Astrocyte (in vitro differentiated cells and primary cell): ENCODE measurements around the gene PRSS21. TPM values are rescaled to one million over a fixed set of nuclear protein-coding genes. Genes with fewer than 3 reads are reported as not detected.

ENCODE experiments used
- DNase-seq: peaks from one replicate; pipeline ENCODE4 v3.0.0-alpha.2; 2010; ENCODE audit warnings: low read depth
- FAIRE-seq: peaks from 2 replicates; lab custom pipeline; 2011; peaks lifted over from hg19 to GRCh38; lab: Jason Lieb, UNC
- H2AFZ ChIP-seq: 2 replicates; pipeline ENCODE4 v1.6.0; 2012; ENCODE audit warnings: low read depth, low read length, inconsistent platforms
- H3K27ac ChIP-seq: 2 replicates; pipeline ENCODE4 v1.5.1; 2011; ENCODE audit warnings: low read depth, low read length, inconsistent platforms
- H3K27me3 ChIP-seq: 2 replicates; pipeline ENCODE4 v1.6.0; 2011; ENCODE audit warnings: low read length, inconsistent platforms; ENCODE audit not compliant: insufficient read depth
- H3K36me3 ChIP-seq: 2 replicates; pipeline ENCODE4 v1.5.1; 2011; ENCODE audit warnings: low read length, inconsistent platforms; ENCODE audit not compliant: insufficient read depth
- H3K4me1 ChIP-seq: 2 replicates; pipeline ENCODE4 v1.5.1; 2011; ENCODE audit warnings: low read length, inconsistent platforms; ENCODE audit not compliant: insufficient read depth
- H3K4me2 ChIP-seq: 2 replicates; pipeline ENCODE4 v1.6.0; 2012; ENCODE audit warnings: low read length, inconsistent platforms
- H3K4me3 ChIP-seq: 2 replicates; pipeline ENCODE4 v1.5.1; 2011; ENCODE audit warnings: low read depth, mild to moderate bottlenecking, low read length, inconsistent platforms; ENCODE audit not compliant: insufficient read depth
- H3K79me2 ChIP-seq: 2 replicates; pipeline ENCODE4 v1.6.0; 2012; ENCODE audit warnings: mild to moderate bottlenecking, low read length, inconsistent platforms; ENCODE audit not compliant: insufficient read depth
- H3K9ac ChIP-seq: 2 replicates; pipeline ENCODE4 v1.6.0; 2012; ENCODE audit warnings: mild to moderate bottlenecking, low read length, inconsistent platforms
- H3K9me3 ChIP-seq: 2 replicates; pipeline ENCODE4 v1.5.1; 2012; ENCODE audit warnings: low read depth, mild to moderate bottlenecking, low read length, inconsistent platforms; ENCODE audit not compliant: insufficient read depth
- H4K20me1 ChIP-seq: 2 replicates; pipeline ENCODE4 v1.6.0; 2012; ENCODE audit warnings: low read length, inconsistent platforms; ENCODE audit not compliant: insufficient read depth
- H3K27ac Mint-ChIP-seq: one replicate; pipeline ENCODE4 v1.8.0; 2021; ENCODE audit warnings: mild to moderate bottlenecking, mixed read lengths; ENCODE audit not compliant: unreplicated experiment
- H3K27me3 Mint-ChIP-seq: one replicate; pipeline ENCODE4 v1.8.0; 2021; ENCODE audit warnings: low read depth, mixed read lengths; ENCODE audit not compliant: unreplicated experiment
- H3K36me3 Mint-ChIP-seq: one replicate; pipeline ENCODE4 v1.8.0; 2021; ENCODE audit warnings: low read depth, mixed read lengths; ENCODE audit not compliant: unreplicated experiment
- H3K4me1 Mint-ChIP-seq: one replicate; pipeline ENCODE4 v1.8.0; 2021; ENCODE audit warnings: low read depth, mixed read lengths; ENCODE audit not compliant: unreplicated experiment
- H3K4me3 Mint-ChIP-seq: one replicate; pipeline ENCODE4 v1.8.0; 2021; ENCODE audit warnings: mild to moderate bottlenecking, moderate library complexity, mixed read lengths; ENCODE audit not compliant: unreplicated experiment
- H3K9me3 Mint-ChIP-seq: one replicate; pipeline ENCODE4 v1.8.0; 2021; ENCODE audit warnings: mild to moderate bottlenecking, mixed read lengths; ENCODE audit not compliant: unreplicated experiment
- CTCF ChIP-seq: IDR thresholded peaks from 2 replicates; pipeline ENCODE4 v1.5.1; 2011; ENCODE audit warnings: low read depth, mild to moderate bottlenecking, inconsistent platforms, low read length, moderate library complexity; ENCODE audit not compliant: insufficient read depth
- EZH2 ChIP-seq: IDR thresholded peaks from 2 replicates; pipeline ENCODE4 v1.6.1; 2012; ENCODE audit warnings: mild to moderate bottlenecking, low read length, inconsistent platforms; ENCODE audit not compliant: insufficient read depth
- total RNA-seq: library from RNA; stranded (reverse); gene quantifications from 2 replicates; pipeline ENCODE4 v1.2.1, GENCODE V29; 2021

Gene PRSS21
- total RNA-seq, 1 donor from 2014 or later, result not detected

- no peak overlapping the region for H2AFZ ChIP-seq
- peak overlapping the region; percentile 99 for H3K9ac ChIP-seq
- no peaks in the 10 kb centered on the region for H3K9me3 ChIP-seq
- peaks cover 16% of the 10 kb centered on the region for H3K4me1 ChIP-seq
- peak overlapping the region; percentile 92 for H3K4me3 Mint-ChIP-seq
- DNase-seq (no peak), FAIRE-seq (no peak)
- H3K27me3 Mint-ChIP-seq, result peaks cover 5% of the 10 kb centered on the region
- peaks cover 4% of the 10 kb centered on the region for H3K9me3 Mint-ChIP-seq
- no peak overlapping the region for H3K4me3 ChIP-seq
- peak overlapping the region; percentile 91 for H3K4me2 ChIP-seq
- H3K27me3 ChIP-seq, result no peaks in the 10 kb centered on the region
- peaks cover 8% of the 10 kb centered on the region for H3K36me3 ChIP-seq
- no peak overlapping the region for H3K27ac ChIP-seq
- H3K36me3 Mint-ChIP-seq, result peaks cover 9% of the 10 kb centered on the region
- TF ChIP-seq CTCF, result no peak
- no peak for TF ChIP-seq EZH2
- peaks cover 10% of the 10 kb centered on the region for H3K4me1 Mint-ChIP-seq
- H4K20me1 ChIP-seq, result peaks cover 27% of the 10 kb centered on the region
- H3K27ac Mint-ChIP-seq, result peak overlapping the region; percentile 98
- peaks cover 50% of the 10 kb centered on the region for H3K79me2 ChIP-seq
These were observed 38.4 kb upstream of the PRSS21 start for GRCh38 chr16:2778630-2778958.

GRCh38 chr16:2779151-2779920 lies 37.7 kb upstream of the PRSS21 start:
- Mint-ChIP-seq H3K4me3 (peak overlapping the region; percentile 14), H3K36me3 (peaks cover 9% of the 10 kb centered on the region), H3K27me3 (peaks cover 11% of the 10 kb centered on the region), H3K9me3 (peaks cover 4% of the 10 kb centered on the region), H3K27ac (no peak overlapping the region), H3K4me1 (peaks cover 10% of the 10 kb centered on the region)
- peaks cover 20% of the 10 kb centered on the region for H4K20me1 ChIP-seq
- H3K4me1 ChIP-seq, result peaks cover 16% of the 10 kb centered on the region
- H3K9me3 ChIP-seq, result no peaks in the 10 kb centered on the region
- TF ChIP-seq EZH2 (no peak), CTCF (no peak)
- DNase-seq (no peak), FAIRE-seq (no peak)
- peaks cover 7% of the 10 kb centered on the region for H3K36me3 ChIP-seq
- no peak overlapping the region for H3K27ac ChIP-seq
- H3K9ac ChIP-seq, result no peak overlapping the region
- H2AFZ ChIP-seq, result no peak overlapping the region
- H3K27me3 ChIP-seq, result peaks cover under 1% of the 10 kb centered on the region
- H3K4me2 ChIP-seq, result no peak overlapping the region
- peaks cover 43% of the 10 kb centered on the region for H3K79me2 ChIP-seq
- H3K4me3 ChIP-seq, result no peak overlapping the region
